ENCODE measurements around the gene CLEC1A.

CLEC1A gene

GRCh38 chr12:10119066-10119465, 20.3 kb upstream of the CLEC1A start:
- Histone ChIP-seq H3K4me3 (replicated peaks; ENCODE audit: insufficient read depth, low read length) (no peak overlapping the region), H3K27ac (replicated peaks) (no peak overlapping the region), H3K27me3 (ENCODE audit: insufficient read depth, poor library complexity, severe bottlenecking) (no peaks in the 10 kb centered on the region)
- TF ChIP-seq POLR2AphosphoS5 (IDR thresholded peaks at IDR 0.05; ENCODE audit: low read depth) = no peak
- no peak for TF ChIP-seq SPI1 (IDR thresholded peaks at IDR 0.05; ENCODE audit: borderline replicate concordance, low read depth)
- no peak for TF ChIP-seq GABPA (IDR thresholded peaks at IDR 0.05; ENCODE audit: low read depth)
- TF ChIP-seq REST (IDR thresholded peaks at IDR 0.05; ENCODE audit: insufficient replicate concordance, low read depth) = no peak
- no peak for TF ChIP-seq CTCF (IDR thresholded peaks at IDR 0.05; ENCODE audit: insufficient read depth, low read length)
- no peak for DNase-seq (ENCODE audit: low read depth in 1 of 2, low spot score in 1 of 2)

GRCh38 chr12:10115890-10116289, 17.1 kb upstream of the CLEC1A start:
- TF ChIP-seq REST (IDR thresholded peaks at IDR 0.05; ENCODE audit: insufficient replicate concordance, low read depth) = no peak
- TF ChIP-seq POLR2AphosphoS5 (IDR thresholded peaks at IDR 0.05; ENCODE audit: low read depth) = no peak
- Histone ChIP-seq H3K27ac (replicated peaks) (no peak overlapping the region), H3K4me3 (replicated peaks; ENCODE audit: insufficient read depth, low read length) (no peak overlapping the region), H3K27me3 (ENCODE audit: insufficient read depth, poor library complexity, severe bottlenecking) (no peaks in the 10 kb centered on the region)
- DNase-seq (ENCODE audit: low read depth in 1 of 2, low spot score in 1 of 2) = no peak

GRCh38 chr12:10115311-10115710, 16.5 kb upstream of the CLEC1A start:
- Histone ChIP-seq H3K27me3 (ENCODE audit: insufficient read depth, poor library complexity, severe bottlenecking) (no peaks in the 10 kb centered on the region), H3K27ac (replicated peaks) (no peak overlapping the region), H3K4me3 (replicated peaks; ENCODE audit: insufficient read depth, low read length) (no peak overlapping the region)
- no peak for TF ChIP-seq CTCF (IDR thresholded peaks at IDR 0.05; ENCODE audit: insufficient read depth, low read length)
- TF ChIP-seq POLR2AphosphoS5 (IDR thresholded peaks at IDR 0.05; ENCODE audit: low read depth) = no peak
- no peak for TF ChIP-seq SPI1 (IDR thresholded peaks at IDR 0.05; ENCODE audit: borderline replicate concordance, low read depth)
- no peak for TF ChIP-seq REST (IDR thresholded peaks at IDR 0.05; ENCODE audit: insufficient replicate concordance, low read depth)
- no peak for TF ChIP-seq GABPA (IDR thresholded peaks at IDR 0.05; ENCODE audit: low read depth)
- DNase-seq (ENCODE audit: low read depth in 1 of 2, low spot score in 1 of 2) = no peak

- TF ChIP-seq GABPA (IDR thresholded peaks at IDR 0.05; ENCODE audit: low read depth) (no peak), SPI1 (IDR thresholded peaks at IDR 0.05; ENCODE audit: borderline replicate concordance, low read depth) (no peak), REST (IDR thresholded peaks at IDR 0.05; ENCODE audit: insufficient replicate concordance, low read depth) (no peak), POLR2AphosphoS5 (IDR thresholded peaks at IDR 0.05; ENCODE audit: low read depth) (no peak), CTCF (IDR thresholded peaks at IDR 0.05; ENCODE audit: insufficient read depth, low read length) (no peak)
- no peaks in the 10 kb centered on the region for H3K27me3 ChIP-seq (ENCODE audit: insufficient read depth, poor library complexity, severe bottlenecking)
- DNase-seq (ENCODE audit: low read depth in 1 of 2, low spot score in 1 of 2) = no peak
- no peak overlapping the region for H3K27ac ChIP-seq (replicated peaks)
- H3K4me3 ChIP-seq (replicated peaks; ENCODE audit: insufficient read depth, low read length) = no peak overlapping the region
These were observed 15.1 kb upstream of the CLEC1A start for GRCh38 chr12:10113920-10114319.

Measured in HL-60 (cell line).